GM10248 (cell line): Measurements from ENCODE around the gene SUCLA2.

Experiments
- CTCF ChIA-PET: fragments of 300-600 bp; sonication (Branson Sonifier 250); formaldehyde crosslinking; extraction: SDS; loops from one replicate; lab custom pipeline; 2021; ENCODE audit warnings: antibody characterized with exemption; lab: Yijun Ruan, JAX
- POLR2A ChIA-PET: fragments of 350-650 bp; sonication (Branson Sonifier 250); formaldehyde crosslinking; extraction: SDS; loops from one replicate; lab custom pipeline; 2020; ENCODE audit warnings: antibody characterized with exemption; lab: Yijun Ruan, JAX
- DNase-seq: peaks from one replicate; pipeline ENCODE4 v3.0.0; 2012; ENCODE audit errors: extremely low spot score
- CTCF ChIP-seq: IDR thresholded peaks from 2 replicates; pipeline ENCODE4 v1.5.1; 2012; ENCODE audit warnings: mild to moderate bottlenecking, low read depth; ENCODE audit errors: extremely low read depth, missing control alignments, control extremely low read depth

The SUCLA2 gene

GRCh38 chr13:48001114-48001881, at the start of gene SUCLA2:
SUCLA2 (minus strand) TSS chr13:48001273; CDS start chr13:48001269, 4 bp downstream.
- ChIA-PET CTCF (interaction anchor here (1.0 to 1.3 kb wide), 3 partner anchors 20 to 37 kb away, joined by 3 read pairs; partner anchors contain the start of gene NUDT15), POLR2A (interaction anchor here (0.6 kb wide), 1 partner anchor 546 kb away, joined by 4 read pairs; no protein-coding TSS in a partner anchor)
- peak; percentile 99 for DNase-seq
- no peak for TF ChIP-seq CTCF

DNA sequence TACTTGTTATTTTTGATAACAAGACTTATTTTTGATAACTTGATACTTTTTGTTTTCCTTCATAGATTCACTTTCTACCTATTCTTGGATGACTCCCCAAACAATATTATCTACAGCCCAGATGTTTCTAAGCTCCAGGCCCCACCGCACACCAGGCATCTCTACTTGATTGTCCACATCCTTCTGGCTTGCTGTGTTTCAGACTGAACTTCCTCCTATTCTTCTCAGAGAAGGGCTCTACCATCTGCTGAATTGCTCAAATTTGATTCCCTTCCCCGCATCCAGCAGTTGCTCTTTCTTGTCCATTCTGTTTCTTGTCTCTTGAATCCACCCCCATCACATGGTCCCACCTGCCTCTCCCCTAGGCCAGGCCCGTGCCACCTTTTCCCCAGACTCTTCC, 49.5 kb upstream of the SUCLA2 start:
- ChIA-PET CTCF (interaction anchor here (1.0 to 6.3 kb wide), 3 partner anchors 13 to 44 kb away, joined by 3 to 73 read pairs (median 3); partner anchors contain the start of genes MED4 and NUDT15), POLR2A (no interaction called here)
- no peak for TF ChIP-seq CTCF
- no peak for DNase-seq

DNA sequence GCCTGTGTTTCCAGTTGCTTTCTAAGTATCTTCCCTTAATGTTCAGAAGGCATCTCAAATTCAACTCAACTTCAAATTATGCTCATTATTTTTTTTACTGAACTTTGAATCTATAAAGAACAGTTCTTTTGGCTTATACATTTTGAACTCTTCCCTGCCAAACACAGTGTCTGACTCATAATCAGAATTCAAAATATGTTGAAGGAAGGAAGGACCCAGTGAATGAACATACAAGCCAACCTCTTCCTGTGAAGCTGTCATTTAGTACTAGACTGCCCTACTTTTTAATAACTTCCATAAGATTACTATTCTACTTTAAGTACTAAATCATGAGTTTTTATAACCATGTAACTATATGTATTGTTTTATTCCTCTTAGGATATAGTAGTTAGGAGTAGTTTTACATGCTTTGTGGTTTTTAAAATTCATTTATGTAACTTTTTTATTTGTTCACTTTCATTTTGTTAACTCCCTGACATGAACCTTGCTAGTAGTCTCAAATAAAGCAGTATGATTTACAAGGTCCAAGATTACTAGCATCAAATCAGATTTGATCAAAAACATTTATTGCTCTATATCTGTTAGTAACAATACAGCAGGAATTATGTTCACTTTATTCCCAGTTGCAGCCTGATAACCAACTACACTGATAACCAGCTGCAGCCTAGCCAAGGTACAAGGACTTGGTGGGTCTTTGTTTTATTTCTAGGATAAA, 42.9 kb upstream of the SUCLA2 start:
- CTCF ChIA-PET, result no interaction called here
- DNase-seq, result no peak
- TF ChIP-seq CTCF, result no peak
- POLR2A ChIA-PET, result no interaction called here

GRCh38 chr13:48042894-48043293, 41.8 kb upstream of the SUCLA2 start:
- POLR2A ChIA-PET, result no interaction called here
- DNase-seq, result no peak
- CTCF ChIA-PET, result no interaction called here
- TF ChIP-seq CTCF, result no peak

- POLR2A ChIA-PET, result no interaction called here
- no peak for TF ChIP-seq CTCF
- CTCF ChIA-PET, result interaction anchor here (1.2 to 5.4 kb wide), 2 partner anchors 38 to 53 kb away, joined by 3 to 29 read pairs; partner anchors contain the start of gene MED4
- DNase-seq, result no peak
Observed at GRCh38 chr13:48040896-48041295, 39.8 kb upstream of the SUCLA2 start.

- ChIA-PET POLR2A (no interaction called here), CTCF (interaction anchor here (0.9 to 5.4 kb wide), 5 partner anchors 8 to 54 kb away, joined by 3 to 73 read pairs (median 12); partner anchors contain the start of gene MED4)
- DNase-seq, result no peak
- no peak for TF ChIP-seq CTCF
Observed at GRCh38 chr13:48040049-48040448, 39.0 kb upstream of the SUCLA2 start.
